K562 (cell line): ENCODE measurements around the gene MAGIX. TPM values are rescaled to one million over a fixed set of nuclear protein-coding genes. Genes with fewer than 3 reads are reported as not detected.

Experiments used
- CBX8 ChIP-seq: fragments of 200-600 bp; sonication (generic); IDR thresholded peaks from 2 replicates; pipeline ENCODE4 v1.6.1; 2012; ENCODE audit warnings: borderline replicate concordance, mixed run types, low read depth, mild to moderate bottlenecking, moderate library complexity, mixed read lengths, low read length, control low read depth, inconsistent platforms; ENCODE audit not compliant: poor library complexity, severe bottlenecking; ENCODE audit errors: extremely low read depth
- CHCHD3 ChIP-seq: fragments of 250-450 bp; sonication (Bioruptor Pico); IDR thresholded peaks from 2 replicates; pipeline ENCODE4 v2.1.2; 2022; ENCODE audit warnings: mild to moderate bottlenecking
- EGR1 ChIP-seq: fragments of 450-650 bp; conservative IDR thresholded peaks from 2 replicates; pipeline ENCODE4 v1.6.1; 2017; ENCODE audit warnings: mild to moderate bottlenecking
- GABPB1 ChIP-seq: sonication (generic); formaldehyde crosslinking; IDR thresholded peaks from 2 replicates; pipeline ENCODE4 v1.8.0; 2022; ENCODE audit warnings: mild to moderate bottlenecking, missing genetic modification reagents
- HINFP ChIP-seq: fragments of 450-650 bp; conservative IDR thresholded peaks from 2 replicates; pipeline ENCODE4 v1.6.1; 2016; ENCODE audit warnings: missing genetic modification characterization, low read depth, mild to moderate bottlenecking, control low read depth, missing compliant biosample characterization
- HNRNPH1 ChIP-seq: fragments of 200-400 bp; formaldehyde crosslinking; optimal IDR thresholded peaks from 2 replicates; pipeline ENCODE3; 2017; ENCODE audit warnings: low read depth, mild to moderate bottlenecking, low read length, moderate library complexity
- HSF4 ChIP-seq: fragments of 250-450 bp; sonication (Bioruptor Pico); IDR thresholded peaks from 2 replicates; pipeline ENCODE4 v2.1.2; 2022; ENCODE audit warnings: mild to moderate bottlenecking, moderate library complexity, borderline replicate concordance
- MNT ChIP-seq, 2 experiments: fragments of 450-650 bp; conservative IDR thresholded peaks; 2 replicates each; pipeline ENCODE4 v1.6.1; 2017; ENCODE audit warnings: mild to moderate bottlenecking in 2 of 2, moderate library complexity in 2 of 2
- MTA1 ChIP-seq: fragments of 450-650 bp; IDR thresholded peaks from 2 replicates; pipeline ENCODE4 v1.6.1; 2017; ENCODE audit warnings: borderline replicate concordance
- MTA3 ChIP-seq: fragments of 450-650 bp; formaldehyde crosslinking; IDR thresholded peaks from 2 replicates; pipeline ENCODE4 v1.6.1; 2017; ENCODE audit warnings: mild to moderate bottlenecking, borderline replicate concordance
- NFYB ChIP-seq: IDR thresholded peaks from 2 replicates; pipeline ENCODE4 v1.6.1; 2011; ENCODE audit warnings: mild to moderate bottlenecking, moderate library complexity; ENCODE audit not compliant: insufficient read length; ENCODE audit errors: extremely low read depth
- NR2C2 ChIP-seq, 2 experiments: fragments of 200-800 bp in 1 of 2; sonication (Bioruptor generic) in 1 of 2; sonication (generic) in 1 of 2; formaldehyde crosslinking in 1 of 2; IDR thresholded peaks; 2 replicates each; pipeline versions ENCODE4 v1.6.1 to v1.8.0; 2016 to 2022; ENCODE audit warnings: mild to moderate bottlenecking in 1 of 2, missing compliant biosample characterization in 1 of 2, missing genetic modification characterization in 1 of 2, missing genetic modification reagents in 1 of 2
- NR2F6 ChIP-seq: fragments of 450-650 bp; formaldehyde crosslinking; IDR thresholded peaks from 2 replicates; pipeline ENCODE4 v1.4.0; 2020; ENCODE audit warnings: mild to moderate bottlenecking
- OTX1 ChIP-seq: fragments of 450-650 bp; formaldehyde crosslinking; IDR thresholded peaks from 2 replicates; pipeline ENCODE4 v1.4.0; 2022; ENCODE audit warnings: mild to moderate bottlenecking
- RBFOX2 ChIP-seq: fragments of 200-400 bp; formaldehyde crosslinking; IDR thresholded peaks from 2 replicates; pipeline ENCODE4 v1.6.1; 2017; ENCODE audit warnings: low read depth, mild to moderate bottlenecking, low read length, moderate library complexity
- RBM17 ChIP-seq: fragments of 200-400 bp; formaldehyde crosslinking; IDR thresholded peaks from 2 replicates; pipeline ENCODE4 v1.6.1; 2017; ENCODE audit warnings: low read depth, mild to moderate bottlenecking, low read length, borderline replicate concordance
- SIX5 ChIP-seq, 2 experiments: IDR thresholded peaks; 2 replicates each; pipeline ENCODE4 v1.6.1; 2011; ENCODE audit warnings: low read length in 2 of 2, borderline replicate concordance in 1 of 2, low read depth in 1 of 2, mild to moderate bottlenecking in 1 of 2, moderate library complexity in 1 of 2; ENCODE audit not compliant: insufficient read depth in 1 of 2
- TCF7L2 ChIP-seq: fragments of 150-350 bp; IDR thresholded peaks from 2 replicates; pipeline ENCODE4 v1.6.1; 2016; ENCODE audit warnings: low read depth, mild to moderate bottlenecking, low read length, moderate library complexity
- ZBTB2 ChIP-seq: fragments of 450-650 bp; IDR thresholded peaks from 2 replicates; pipeline ENCODE4 v1.6.1; 2016; ENCODE audit warnings: antibody characterized with exemption
- ZFP36 ChIP-seq: fragments of 150-350 bp; IDR thresholded peaks from 2 replicates; pipeline ENCODE4 v1.6.1; 2018; ENCODE audit warnings: low read length, low read depth; ENCODE audit not compliant: partially characterized antibody
- ZNF165 ChIP-seq: fragments of 250-450 bp; sonication (Bioruptor Pico); IDR thresholded peaks from 2 replicates; pipeline ENCODE4 v1.4.0; 2020; ENCODE audit warnings: borderline replicate concordance
- ZNF707 ChIP-seq: fragments of 250-450 bp; sonication (Bioruptor Pico); conservative IDR thresholded peaks from 2 replicates; pipeline ENCODE4 v1.8.0; 2022; ENCODE audit warnings: inconsistent platforms, mild to moderate bottlenecking, moderate library complexity
- polyA plus RNA-seq, 8 experiments: library from polyadenylated mRNA; depleted of rRNA in 4 of 8; stranded (reverse) in 5 of 8; unstranded in 3 of 8; fragments of >200 nt; fragmentation: Nextera tagmentation in 2 of 8; fragmentation: Illumina TruSeq in 1 of 8; extraction: Ambion mirVana in 2 of 8; extraction: Trizol in 1 of 8; gene quantifications; 2 replicates each; pipeline versions ENCODE4 v1.2.1 to v1.2.3, GENCODE V29; 2011 to 2014; ENCODE audit warnings: inconsistent platforms in 1 of 8, missing spikeins in 1 of 8
- total RNA-seq, 7 experiments: library from RNA; depleted of rRNA in 6 of 7; stranded (reverse); fragments of >200 nt in 6 of 7; fragmentation: Illumina TruSeq in 2 of 7; extraction: Trizol in 2 of 7; gene quantifications; 2 replicates each; pipeline versions ENCODE4 v1.2.1 to v1.2.3, GENCODE V29; 2011 to 2021; ENCODE audit warnings: low replicate concordance in 1 of 7

The MAGIX gene
- total and polyA plus RNA-seq, 9 of the 15 experiments (the other 6 are each of a cell fraction or from before 2014, with no cell fraction given): 0.08 to 3.5 (median 0.47) TPM

GRCh38 chrX:49155900-49156837, 6.4 kb upstream of the MAGIX start (continued):
- no peak for TF ChIP-seq ZFP36
- no peak for TF ChIP-seq CHCHD3 (CRISPR knock-in tag)
- no peak for TF ChIP-seq ZNF707 (CRISPR knock-in tag)
- peak; percentile 2; the same call in 1 of the 2 replicates for TF ChIP-seq EGR1
- no peak for TF ChIP-seq CBX8
- no peak for TF ChIP-seq RBM17
- TF ChIP-seq MNT (conservative IDR thresholded peaks at IDR 0.05): peak; percentile 46 to 59; a peak in 3 of 4 replicates
- no peak for TF ChIP-seq MTA1
- TF ChIP-seq NR2F6 (CRISPR knock-in tag): no peak
- no peak for TF ChIP-seq HNRNPH1
- peak; percentile 84 for TF ChIP-seq GABPB1
- no peak; the same call in 1 of the 2 replicates for TF ChIP-seq NR2C2 (CRISPR knock-in tag; IDR thresholded peaks at IDR 0.05)
- peak; percentile 69 for TF ChIP-seq NR2C2 (tag; IDR thresholded peaks at IDR 0.05)
- TF ChIP-seq MTA3: no peak
- no peak for TF ChIP-seq OTX1 (CRISPR knock-in tag)
- TF ChIP-seq ZNF165 (CRISPR knock-in tag): no peak
- no peak for TF ChIP-seq TCF7L2
- no peak for TF ChIP-seq HINFP (tag)
- no peak for TF ChIP-seq HSF4 (CRISPR knock-in tag)
- TF ChIP-seq NFYB: no peak
- no peak for TF ChIP-seq SIX5 (IDR thresholded peaks at IDR 0.05; ENCODE audit: borderline replicate concordance in 1 of 2, insufficient read depth in 1 of 2, low read depth in 1 of 2, low read length in 2 of 2)
- peak; percentile 84 for TF ChIP-seq RBFOX2
- 0 out of 2 replicates have a peak, but pooled peaks have one; percentile 25 for TF ChIP-seq ZBTB2
